Measurements from ENCODE around the gene LY6G5C.

DNA sequence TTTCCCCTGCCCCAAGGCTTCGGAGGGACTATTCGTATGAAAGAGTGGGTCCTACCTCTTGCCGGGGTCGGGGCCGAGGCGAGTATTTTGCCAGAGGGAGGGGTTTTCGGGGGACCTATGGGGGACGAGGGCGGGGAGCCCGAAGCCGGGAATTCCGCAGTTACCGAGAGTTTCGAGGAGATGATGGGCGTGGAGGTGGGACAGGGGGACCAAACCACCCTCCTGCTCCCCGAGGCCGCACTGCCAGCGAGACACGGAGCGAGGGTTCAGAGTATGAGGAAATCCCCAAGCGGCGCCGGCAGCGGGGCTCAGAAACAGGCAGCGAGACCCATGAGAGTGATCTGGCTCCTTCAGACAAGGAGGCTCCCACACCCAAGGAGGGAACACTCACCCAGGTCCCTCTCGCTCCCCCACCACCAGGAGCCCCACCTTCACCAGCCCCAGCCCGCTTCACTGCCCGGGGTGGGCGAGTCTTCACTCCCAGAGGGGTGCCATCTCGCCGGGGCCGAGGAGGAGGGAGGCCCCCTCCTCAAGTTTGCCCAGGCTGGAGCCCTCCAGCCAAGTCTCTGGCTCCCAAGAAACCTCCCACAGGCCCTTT is 49.1 kb downstream of the LY6G5C start:
- no peak for TF ChIP-seq ZFX (IDR thresholded peaks at IDR 0.05)
- TF ChIP-seq EZH2 (IDR thresholded peaks at IDR 0.05) = no peak
- TF ChIP-seq, protein P1, sequence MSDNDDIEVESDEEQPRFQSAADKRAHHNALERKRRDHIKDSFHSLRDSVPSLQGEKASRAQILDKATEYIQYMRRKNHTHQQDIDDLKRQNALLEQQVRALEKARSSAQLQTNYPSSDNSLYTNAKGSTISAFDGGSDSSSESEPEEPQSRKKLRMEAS (IDR thresholded peaks at IDR 0.05) = no peak
- TF ChIP-seq CEBPB (IDR thresholded peaks at IDR 0.05; ENCODE audit: low read depth) = no peak
- TF ChIP-seq, protein P2, sequence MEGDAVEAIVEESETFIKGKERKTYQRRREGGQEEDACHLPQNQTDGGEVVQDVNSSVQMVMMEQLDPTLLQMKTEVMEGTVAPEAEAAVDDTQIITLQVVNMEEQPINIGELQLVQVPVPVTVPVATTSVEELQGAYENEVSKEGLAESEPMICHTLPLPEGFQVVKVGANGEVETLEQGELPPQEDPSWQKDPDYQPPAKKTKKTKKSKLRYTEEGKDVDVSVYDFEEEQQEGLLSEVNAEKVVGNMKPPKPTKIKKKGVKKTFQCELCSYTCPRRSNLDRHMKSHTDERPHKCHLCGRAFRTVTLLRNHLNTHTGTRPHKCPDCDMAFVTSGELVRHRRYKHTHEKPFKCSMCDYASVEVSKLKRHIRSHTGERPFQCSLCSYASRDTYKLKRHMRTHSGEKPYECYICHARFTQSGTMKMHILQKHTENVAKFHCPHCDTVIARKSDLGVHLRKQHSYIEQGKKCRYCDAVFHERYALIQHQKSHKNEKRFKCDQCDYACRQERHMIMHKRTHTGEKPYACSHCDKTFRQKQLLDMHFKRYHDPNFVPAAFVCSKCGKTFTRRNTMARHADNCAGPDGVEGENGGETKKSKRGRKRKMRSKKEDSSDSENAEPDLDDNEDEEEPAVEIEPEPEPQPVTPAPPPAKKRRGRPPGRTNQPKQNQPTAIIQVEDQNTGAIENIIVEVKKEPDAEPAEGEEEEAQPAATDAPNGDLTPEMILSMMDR (IDR thresholded peaks at IDR 0.05 in 2 of 3, conservative IDR thresholded peaks at IDR 0.05 in 1 of 3; ENCODE audit: borderline replicate concordance in 1 of 3, insufficient read depth in 1 of 3, low read depth in 2 of 3, low read length in 2 of 3) = no peak
- no peak for TF ChIP-seq RAD21 (IDR thresholded peaks at IDR 0.05; ENCODE audit: low read depth)
- TF ChIP-seq POLR2A (IDR thresholded peaks at IDR 0.05; ENCODE audit: borderline replicate concordance, extremely low read depth, insufficient read depth, insufficient read length) = no peak
- 0 out of 2 replicates have a peak, but pooled peaks have one; percentile 11 for TF ChIP-seq POLR2AphosphoS5 (IDR thresholded peaks at IDR 0.05; ENCODE audit: low read depth, low read length)
- TF ChIP-seq, protein P3, sequence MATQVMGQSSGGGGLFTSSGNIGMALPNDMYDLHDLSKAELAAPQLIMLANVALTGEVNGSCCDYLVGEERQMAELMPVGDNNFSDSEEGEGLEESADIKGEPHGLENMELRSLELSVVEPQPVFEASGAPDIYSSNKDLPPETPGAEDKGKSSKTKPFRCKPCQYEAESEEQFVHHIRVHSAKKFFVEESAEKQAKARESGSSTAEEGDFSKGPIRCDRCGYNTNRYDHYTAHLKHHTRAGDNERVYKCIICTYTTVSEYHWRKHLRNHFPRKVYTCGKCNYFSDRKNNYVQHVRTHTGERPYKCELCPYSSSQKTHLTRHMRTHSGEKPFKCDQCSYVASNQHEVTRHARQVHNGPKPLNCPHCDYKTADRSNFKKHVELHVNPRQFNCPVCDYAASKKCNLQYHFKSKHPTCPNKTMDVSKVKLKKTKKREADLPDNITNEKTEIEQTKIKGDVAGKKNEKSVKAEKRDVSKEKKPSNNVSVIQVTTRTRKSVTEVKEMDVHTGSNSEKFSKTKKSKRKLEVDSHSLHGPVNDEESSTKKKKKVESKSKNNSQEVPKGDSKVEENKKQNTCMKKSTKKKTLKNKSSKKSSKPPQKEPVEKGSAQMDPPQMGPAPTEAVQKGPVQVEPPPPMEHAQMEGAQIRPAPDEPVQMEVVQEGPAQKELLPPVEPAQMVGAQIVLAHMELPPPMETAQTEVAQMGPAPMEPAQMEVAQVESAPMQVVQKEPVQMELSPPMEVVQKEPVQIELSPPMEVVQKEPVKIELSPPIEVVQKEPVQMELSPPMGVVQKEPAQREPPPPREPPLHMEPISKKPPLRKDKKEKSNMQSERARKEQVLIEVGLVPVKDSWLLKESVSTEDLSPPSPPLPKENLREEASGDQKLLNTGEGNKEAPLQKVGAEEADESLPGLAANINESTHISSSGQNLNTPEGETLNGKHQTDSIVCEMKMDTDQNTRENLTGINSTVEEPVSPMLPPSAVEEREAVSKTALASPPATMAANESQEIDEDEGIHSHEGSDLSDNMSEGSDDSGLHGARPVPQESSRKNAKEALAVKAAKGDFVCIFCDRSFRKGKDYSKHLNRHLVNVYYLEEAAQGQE (IDR thresholded peaks at IDR 0.05; ENCODE audit: low read depth) = no peak
- no peak for TF ChIP-seq YY1 (IDR thresholded peaks at IDR 0.05; ENCODE audit: extremely low read depth, insufficient replicate concordance, low read depth, low read length)
- no peak for TF ChIP-seq FOSL1 (IDR thresholded peaks at IDR 0.05; ENCODE audit: low read depth)
- no peak for TF ChIP-seq SRF (IDR thresholded peaks at IDR 0.05; ENCODE audit: low read depth)
- TF ChIP-seq ZNF274 (IDR thresholded peaks at IDR 0.05; ENCODE audit: low read depth, low read length) = no peak
